Common myeloid progenitor, CD34-positive (primary cell): ENCODE measurements around the gene ANKRD53. TPM values are rescaled to one million over a fixed set of nuclear protein-coding genes. Genes with fewer than 3 reads are reported as not detected.

Source experiments
- CTCF ChIA-PET: fragments of 350-600 bp; sonication (Branson Sonifier 250); formaldehyde crosslinking; loops from one replicate; lab custom pipeline; 2021; ENCODE audit warnings: antibody characterized with exemption; lab: Charles Lee
- POLR2A ChIA-PET: fragments of 350-600 bp; sonication (Branson Sonifier 250); formaldehyde crosslinking; loops from one replicate; lab custom pipeline; 2021; ENCODE audit warnings: antibody characterized with exemption; lab: Charles Lee
- DNase-seq, 3 donors: peaks; one replicate each; pipeline versions ENCODE4 v3.0.0 to v3.0.0-alpha.2; 2013
- H3K27ac ChIP-seq, 2 experiments: 1 replicate in 1 of 2; 2 replicates in 1 of 2; pipeline ENCODE4 v1.7.0; 2013; ENCODE audit warnings: inconsistent platforms in 2 of 2, low read length in 2 of 2, mild to moderate bottlenecking in 2 of 2, low read depth in 1 of 2, moderate library complexity in 1 of 2; ENCODE audit not compliant: severe bottlenecking in 2 of 2, insufficient read depth in 1 of 2, poor library complexity in 1 of 2
- H3K27me3 ChIP-seq, 5 experiments: replicated peaks in 2 of 5; 1 replicate in 3 of 5; 2 replicates in 2 of 5; pipeline versions ENCODE4 v1.6.1 to v1.7.0; 2013; ENCODE audit warnings: low read length in 4 of 5, mild to moderate bottlenecking in 2 of 5, moderate library complexity in 2 of 5, inconsistent platforms in 1 of 5; ENCODE audit not compliant: insufficient read depth in 5 of 5, control insufficient read depth in 4 of 5
- H3K36me3 ChIP-seq, 4 experiments: 1 replicate in 2 of 4; 2 replicates in 2 of 4; pipeline versions ENCODE4 v1.6.1 to v1.7.0; 2013; ENCODE audit warnings: low read length in 3 of 4, control low read depth in 1 of 4, mild to moderate bottlenecking in 1 of 4; ENCODE audit not compliant: control insufficient read depth in 4 of 4, insufficient read depth in 4 of 4
- H3K4me1 ChIP-seq, 4 experiments: 1 replicate in 3 of 4; 2 replicates in 1 of 4; pipeline versions ENCODE4 v1.6.1 to v1.7.1; 2013; ENCODE audit warnings: low read length in 3 of 4, mild to moderate bottlenecking in 3 of 4, control low read depth in 1 of 4, inconsistent platforms in 1 of 4, moderate library complexity in 1 of 4; ENCODE audit not compliant: control insufficient read depth in 4 of 4, insufficient read depth in 4 of 4; ENCODE audit errors: control extremely low read depth in 1 of 4
- H3K4me3 ChIP-seq, 7 experiments: 1 replicate in 4 of 7; 2 replicates in 3 of 7; pipeline versions ENCODE4 v1.5.1 to v1.7.0; 2013; ENCODE audit warnings: mild to moderate bottlenecking in 7 of 7, low read length in 6 of 7, moderate library complexity in 6 of 7, inconsistent platforms in 2 of 7, low read depth in 2 of 7, control low read depth in 1 of 7; ENCODE audit not compliant: insufficient read depth in 4 of 7, control insufficient read depth in 1 of 7; ENCODE audit errors: extremely low read depth in 1 of 7
- H3K9me3 ChIP-seq, 5 experiments: 1 replicate in 4 of 5; 2 replicates in 1 of 5; pipeline versions ENCODE4 v1.6.1 to v1.7.1; 2013; ENCODE audit warnings: low read length in 4 of 5, mild to moderate bottlenecking in 2 of 5, inconsistent platforms in 1 of 5, low read depth in 1 of 5, moderate library complexity in 1 of 5; ENCODE audit not compliant: control insufficient read depth in 4 of 5, insufficient read depth in 2 of 5; ENCODE audit errors: control extremely low read depth in 1 of 5
- WGBS: methylation state at CpG from one replicate; pipeline ENCODE4 v1.1.5; 2013; ENCODE audit not compliant: insufficient coverage; 5-methylcytosine and 5-hydroxymethylcytosine counted together
- polyA plus RNA-seq: library from polyadenylated mRNA; unstranded; fragments of 120-200 nt; gene quantifications from one replicate; pipeline ENCODE4 v1.2.1, GENCODE V29; 2013

The ANKRD53 gene, protein sequence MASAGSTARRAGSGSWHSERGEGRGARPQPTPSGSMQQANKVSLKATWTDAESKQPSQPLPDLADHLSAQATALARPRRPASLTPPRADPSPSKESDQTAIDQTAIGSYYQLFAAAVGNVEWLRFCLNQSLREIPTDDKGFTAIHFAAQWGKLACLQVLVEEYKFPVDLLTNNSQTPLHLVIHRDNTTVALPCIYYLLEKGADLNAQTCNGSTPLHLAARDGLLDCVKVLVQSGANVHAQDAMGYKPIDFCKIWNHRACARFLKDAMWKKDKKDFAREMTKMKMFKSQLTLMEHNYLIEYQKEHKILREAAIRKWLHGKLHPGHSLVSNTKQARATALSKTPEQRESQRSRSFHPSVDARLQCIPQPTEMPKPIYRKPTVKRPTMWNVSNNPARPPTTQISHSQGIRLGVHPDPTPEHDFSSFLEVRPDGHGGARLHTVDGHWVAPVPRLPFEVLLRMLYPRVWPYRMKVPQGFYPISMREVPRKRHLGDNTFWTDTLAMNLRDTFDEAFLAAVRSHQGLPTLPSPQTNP
- 1.1 TPM for polyA plus RNA-seq

DNA sequence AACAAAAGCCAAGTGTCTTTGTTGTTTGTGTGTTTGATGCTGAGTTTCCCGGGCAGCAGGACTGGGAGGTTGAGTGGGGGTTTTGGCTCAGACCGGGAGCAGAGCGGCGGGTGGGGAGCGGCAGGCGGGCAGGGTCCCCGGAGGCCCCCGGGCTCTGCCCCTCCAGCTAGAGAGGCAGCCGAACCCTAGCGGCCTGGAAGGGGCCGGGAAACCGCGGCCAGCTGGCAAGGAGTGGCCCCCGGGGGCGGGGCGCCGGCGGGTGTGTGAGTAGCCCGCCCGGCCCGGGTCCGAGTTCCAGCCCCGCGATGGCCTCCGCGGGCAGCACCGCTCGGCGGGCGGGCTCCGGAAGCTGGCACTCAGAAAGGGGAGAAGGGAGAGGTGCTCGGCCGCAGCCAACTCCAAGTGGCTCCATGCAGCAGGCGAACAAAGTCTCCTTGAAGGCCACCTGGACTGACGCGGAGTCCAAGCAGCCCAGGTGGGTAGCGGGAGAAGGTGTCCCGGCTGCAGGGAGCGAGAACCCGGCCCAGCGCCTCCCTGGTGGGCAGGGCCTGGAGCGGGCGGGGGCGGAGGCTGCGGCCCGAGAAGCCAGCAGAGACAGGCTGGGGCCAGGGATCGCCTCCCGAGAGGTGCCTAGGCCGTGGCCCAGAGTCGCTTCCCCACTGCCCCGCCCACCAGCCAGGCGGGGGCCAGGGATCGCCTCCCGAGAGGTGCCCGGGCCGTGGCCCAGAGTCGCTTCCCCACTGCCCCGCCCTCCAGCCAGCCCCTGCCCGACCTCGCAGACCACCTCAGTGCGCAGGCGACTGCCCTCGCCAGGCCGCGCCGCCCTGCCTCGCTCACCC, at the start of gene ANKRD53:
Gene ANKRD53, plus strand, starts transcription at position 290 of the 839 bp plus-strand sequence. Its CDS starts 16 bp downstream, at position 306.
- WGBS, result 4% methylated on average over 63 of the region's 67 CpGs
- peak within 1 kb of the TSS; percentile 54 to 77 (median 68) for H3K4me3 ChIP-seq
- H3K9me3 ChIP-seq, result no peaks in the 10 kb centered on the region
- H3K4me1 ChIP-seq, result peaks cover 5 to 21% (median 15%) of the 10 kb centered on the region in 4 experiments
- CTCF ChIA-PET, result interaction anchor here (1.3 to 14.6 kb wide), 4 partner anchors 14 to 89 kb away, joined by 3 to 181 read pairs (median 4); partner anchors contain the start of gene NAGK
- POLR2A ChIA-PET, result no interaction called here
- H3K27me3 ChIP-seq, result peaks cover 0 to 15% (median 4%) of the 10 kb centered on the region in 5 experiments
- DNase-seq, result peak in 1 of 3 donors; percentile 39
- no peaks in the 10 kb centered on the region for H3K36me3 ChIP-seq
- H3K27ac ChIP-seq, result peak within 1 kb of the TSS in 1 of 2 experiments; percentile 68

DNA sequence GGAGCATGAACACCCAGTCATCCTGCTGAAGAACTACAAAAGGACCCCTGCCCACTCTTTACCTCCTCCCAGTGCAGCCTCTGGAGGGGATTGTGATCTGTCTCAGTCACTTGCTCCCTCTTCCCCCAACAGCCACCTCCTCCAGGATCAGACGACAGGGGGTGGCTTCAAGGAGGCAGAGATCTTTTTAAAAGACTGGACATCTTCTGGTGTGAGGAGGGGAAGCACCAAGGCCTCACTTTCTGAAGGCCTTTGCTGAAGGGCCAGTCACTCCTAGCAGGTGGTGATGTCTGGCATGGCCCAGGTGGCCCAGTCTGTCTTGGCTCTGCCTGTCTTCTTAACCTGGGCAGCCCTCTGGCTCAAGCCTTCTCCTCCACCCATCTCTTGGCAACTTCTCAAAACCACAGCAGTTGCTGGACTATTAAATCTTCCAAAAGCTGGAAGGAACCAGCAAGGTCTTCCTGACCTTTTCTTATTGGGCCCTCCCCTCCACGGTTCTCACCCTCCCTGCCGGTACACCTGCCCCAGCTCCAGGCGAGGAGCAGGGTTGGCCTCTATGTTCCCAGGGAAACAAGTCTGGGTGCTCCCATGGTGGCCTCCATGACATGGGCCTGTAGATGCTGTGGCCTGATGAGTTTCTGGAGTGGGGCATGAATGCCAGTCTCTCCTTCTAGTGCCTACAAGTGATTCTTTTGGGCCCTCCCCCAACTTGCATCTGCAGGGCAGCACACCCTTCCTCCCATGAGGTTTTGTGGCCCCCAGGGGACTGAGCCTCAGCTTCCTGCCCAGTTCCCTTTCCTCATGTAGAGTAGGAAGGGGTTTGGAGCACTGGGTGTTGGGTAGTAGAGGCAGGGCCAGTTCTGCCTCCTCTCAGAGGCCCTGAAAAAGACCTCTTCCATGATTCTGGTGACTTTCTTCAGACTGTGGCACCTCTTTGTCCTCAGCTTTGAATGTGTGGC, 47.8 kb upstream of the ANKRD53 start:
- H3K4me1 ChIP-seq, result peaks cover 0 to 2% (median 0%) of the 10 kb centered on the region in 4 experiments
- POLR2A ChIA-PET, result no interaction called here
- peaks cover 0 to 14% (median 6%) of the 10 kb centered on the region in 5 experiments for H3K27me3 ChIP-seq
- no peak for DNase-seq
- CTCF ChIA-PET, result interaction anchor here (1.2 to 1.4 kb wide), 4 partner anchors 11 to 59 kb away, joined by 3 to 5 read pairs (median 4); no protein-coding TSS in a partner anchor
- H3K36me3 ChIP-seq, result no peaks in the 10 kb centered on the region
- H3K4me3 ChIP-seq, result no peak overlapping the region
- no peak overlapping the region for H3K27ac ChIP-seq
- no peaks in the 10 kb centered on the region for H3K9me3 ChIP-seq
- WGBS, result 100% methylated on average over 2 of the region's 4 CpGs

DNA sequence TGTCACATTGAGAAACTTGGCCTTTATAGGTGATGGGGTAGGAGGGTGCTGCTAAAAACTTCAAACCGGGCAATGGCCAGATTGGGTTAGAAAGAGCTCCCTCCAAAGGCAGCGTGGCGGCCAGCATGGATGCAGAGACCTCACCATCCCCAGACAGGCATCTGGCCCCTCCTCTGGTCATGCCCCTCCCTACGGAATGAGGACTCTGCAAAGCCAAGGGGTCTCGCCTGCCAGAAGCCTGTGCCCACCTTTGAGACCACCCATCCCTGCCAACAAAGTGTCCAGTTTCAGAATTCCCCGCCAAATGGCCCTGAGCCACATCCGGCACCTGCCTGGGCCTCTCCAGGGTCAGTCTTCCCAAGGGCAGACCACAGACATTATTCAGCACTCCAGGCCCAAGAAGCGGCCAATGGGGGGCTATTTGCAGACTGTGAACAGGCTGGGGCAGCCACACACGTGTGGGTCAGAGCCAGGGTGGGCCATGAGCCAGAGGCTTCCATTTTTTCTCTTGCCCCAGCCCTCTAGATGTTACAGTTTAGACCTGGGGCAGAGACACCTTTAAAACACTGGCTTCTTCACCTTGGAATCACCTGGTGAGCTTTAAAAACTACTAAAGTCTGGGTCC, 46.9 kb upstream of the ANKRD53 start:
- ChIA-PET CTCF (interaction anchor here (1.3 to 1.4 kb wide), 3 partner anchors 12 to 17 kb away, joined by 3 to 5 read pairs (median 4); no protein-coding TSS in a partner anchor), POLR2A (no interaction called here)
- H3K36me3 ChIP-seq, result no peaks in the 10 kb centered on the region
- H3K4me3 ChIP-seq, result no peak overlapping the region
- 93% methylated on average over 6 of the region's 9 CpGs for WGBS
- no peaks in the 10 kb centered on the region for H3K9me3 ChIP-seq
- peaks cover 0 to 13% (median 7%) of the 10 kb centered on the region in 5 experiments for H3K27me3 ChIP-seq
- no peak for DNase-seq
- no peak overlapping the region for H3K27ac ChIP-seq
- peaks cover 0 to 2% (median 0%) of the 10 kb centered on the region in 4 experiments for H3K4me1 ChIP-seq

DNA sequence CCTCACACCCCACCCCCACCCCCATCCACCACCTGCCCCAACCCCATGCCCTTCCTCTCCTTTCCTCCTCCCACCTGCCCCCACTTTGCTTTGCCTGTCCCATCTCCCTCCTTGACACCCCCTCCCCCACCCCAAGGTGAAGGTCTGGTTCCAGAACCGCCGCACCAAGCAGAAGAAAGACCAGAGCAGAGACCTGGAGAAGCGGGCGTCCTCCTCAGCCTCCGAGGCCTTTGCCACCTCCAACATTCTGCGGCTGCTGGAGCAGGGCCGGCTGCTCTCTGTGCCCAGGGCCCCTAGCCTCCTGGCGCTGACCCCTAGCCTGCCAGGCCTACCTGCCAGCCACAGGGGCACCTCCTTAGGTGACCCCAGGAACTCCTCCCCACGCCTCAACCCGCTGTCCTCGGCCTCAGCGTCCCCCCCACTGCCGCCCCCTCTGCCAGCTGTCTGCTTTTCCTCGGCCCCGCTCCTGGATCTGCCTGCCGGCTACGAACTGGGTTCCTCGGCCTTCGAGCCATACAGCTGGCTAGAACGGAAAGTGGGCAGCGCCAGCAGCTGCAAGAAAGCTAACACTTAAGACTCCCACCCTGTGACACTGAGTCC, 45.7 kb upstream of the ANKRD53 start:
- Histone ChIP-seq H3K4me1 (peaks cover 0 to 2% (median 0%) of the 10 kb centered on the region in 4 experiments), H3K36me3 (no peaks in the 10 kb centered on the region), H3K9me3 (no peaks in the 10 kb centered on the region), H3K27me3 (peaks cover 0 to 14% (median 4%) of the 10 kb centered on the region in 5 experiments), H3K4me3 (no peak overlapping the region), H3K27ac (no peak overlapping the region)
- DNase-seq, result no peak
- 95% methylated on average over 15 of the region's 21 CpGs for WGBS
- ChIA-PET CTCF (interaction anchor here (0.7 to 2.6 kb wide), 3 partner anchors 8 to 62 kb away, joined by 3 to 11 read pairs (median 9); no protein-coding TSS in a partner anchor), POLR2A (no interaction called here)

DNA sequence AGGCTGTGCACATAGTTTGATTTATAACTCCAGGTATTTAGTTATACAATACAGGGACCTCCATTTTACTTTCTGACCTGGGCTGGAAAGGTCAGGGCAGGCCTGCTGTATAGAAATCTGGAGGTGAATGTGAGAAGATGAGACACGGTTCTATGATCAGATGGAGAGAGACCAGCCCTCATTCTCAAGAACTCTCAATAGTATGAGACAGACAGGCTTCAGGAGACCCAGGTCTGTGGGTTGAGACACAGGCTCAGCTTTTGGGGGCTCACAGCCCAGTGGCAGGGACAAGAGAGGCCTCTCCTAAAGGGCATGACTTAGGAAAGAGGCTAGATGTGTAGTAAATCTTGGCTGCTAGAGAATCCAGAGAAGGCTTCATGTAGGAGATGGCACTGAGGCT, 43.4 kb upstream of the ANKRD53 start:
- CTCF ChIA-PET, result interaction anchor here (1.1 to 5.9 kb wide), 5 partner anchors 11 to 64 kb away, joined by 3 to 36 read pairs (median 9); no protein-coding TSS in a partner anchor
- no peak overlapping the region for H3K27ac ChIP-seq

More for the DNA sequence above, 43.4 kb upstream of the ANKRD53 start:
- WGBS, result 100% methylated on average over 1 of the region's 1 CpG
- POLR2A ChIA-PET, result no interaction called here
- Histone ChIP-seq H3K36me3 (no peaks in the 10 kb centered on the region), H3K27me3 (peaks cover 0 to 29% (median 14%) of the 10 kb centered on the region in 5 experiments), H3K4me1 (peaks cover 0 to 2% (median 0%) of the 10 kb centered on the region in 4 experiments), H3K9me3 (no peaks in the 10 kb centered on the region), H3K4me3 (no peak overlapping the region)
- no peak for DNase-seq
